ENCODE data around the gene ZSCAN10.
A peak's percentile ranks its signal among the peaks of the same experiment; 100 is the strongest.
"Not testable (repeated sequence)": the region's sequence is repeated elsewhere in the genome, so short reads cannot be mapped to it uniquely, and the experiment has no call there.

ZSCAN10 gene

GRCh38 chr16:3142770-3143169 lies 43.7 kb upstream of the ZSCAN10 start:
- H3K27me3 ChIP-seq (replicated peaks; ENCODE audit: control insufficient read depth, insufficient read depth, low read length, poor library complexity, severe bottlenecking) = no peaks in the 10 kb centered on the region
- H3K36me3 ChIP-seq (ENCODE audit: control insufficient read depth, insufficient read depth, low read length) = peaks cover 22% of the 10 kb centered on the region
- no peaks in the 10 kb centered on the region for H3K4me1 ChIP-seq (ENCODE audit: control insufficient read depth, insufficient read depth, low read length, poor library complexity, severe bottlenecking)
- H3K4me3 ChIP-seq (ENCODE audit: insufficient read depth, low read depth, low read length, poor library complexity, severe bottlenecking) = no peak overlapping the region
- no peak for DNase-seq
- no peak overlapping the region for H3K27ac ChIP-seq (ENCODE audit: insufficient read depth, low read length, poor library complexity, severe bottlenecking)
- H3K9me3 ChIP-seq (ENCODE audit: control insufficient read depth, low read length) = no peaks in the 10 kb centered on the region

GRCh38 chr16:3142327-3142726 lies 43.2 kb upstream of the ZSCAN10 start:
- Histone ChIP-seq H3K9me3 (ENCODE audit: control insufficient read depth, low read length) (no peaks in the 10 kb centered on the region), H3K27me3 (replicated peaks; ENCODE audit: control insufficient read depth, insufficient read depth, low read length, poor library complexity, severe bottlenecking) (no peaks in the 10 kb centered on the region), H3K4me1 (ENCODE audit: control insufficient read depth, insufficient read depth, low read length, poor library complexity, severe bottlenecking) (no peaks in the 10 kb centered on the region), H3K27ac (ENCODE audit: insufficient read depth, low read length, poor library complexity, severe bottlenecking) (no peak overlapping the region), H3K4me3 (ENCODE audit: insufficient read depth, low read depth, low read length, poor library complexity, severe bottlenecking) (no peak overlapping the region), H3K36me3 (ENCODE audit: control insufficient read depth, insufficient read depth, low read length) (peaks cover 22% of the 10 kb centered on the region)
- DNase-seq = no peak

GRCh38 chr16:3141781-3142311 lies 42.8 kb upstream of the ZSCAN10 start:
- no peaks in the 10 kb centered on the region for H3K4me1 ChIP-seq (ENCODE audit: control insufficient read depth, insufficient read depth, low read length, poor library complexity, severe bottlenecking)
- DNase-seq = no peak
- H3K27ac ChIP-seq (ENCODE audit: insufficient read depth, low read length, poor library complexity, severe bottlenecking) = no peak overlapping the region
- no peaks in the 10 kb centered on the region for H3K27me3 ChIP-seq (replicated peaks; ENCODE audit: control insufficient read depth, insufficient read depth, low read length, poor library complexity, severe bottlenecking)
- H3K36me3 ChIP-seq (ENCODE audit: control insufficient read depth, insufficient read depth, low read length) = peaks cover 22% of the 10 kb centered on the region
- H3K9me3 ChIP-seq (ENCODE audit: control insufficient read depth, low read length) = no peaks in the 10 kb centered on the region
- H3K4me3 ChIP-seq (ENCODE audit: insufficient read depth, low read depth, low read length, poor library complexity, severe bottlenecking) = no peak overlapping the region

GRCh38 chr16:3140603-3141427 lies 41.7 kb upstream of the ZSCAN10 start:
- peaks cover 22% of the 10 kb centered on the region for H3K36me3 ChIP-seq (ENCODE audit: control insufficient read depth, insufficient read depth, low read length)
- no peak overlapping the region for H3K4me3 ChIP-seq (ENCODE audit: insufficient read depth, low read depth, low read length, poor library complexity, severe bottlenecking)
- DNase-seq = no peak
- no peak overlapping the region for H3K27ac ChIP-seq (ENCODE audit: insufficient read depth, low read length, poor library complexity, severe bottlenecking)
- peaks cover 4% of the 10 kb centered on the region for H3K4me1 ChIP-seq (ENCODE audit: control insufficient read depth, insufficient read depth, low read length, poor library complexity, severe bottlenecking)
- H3K27me3 ChIP-seq (replicated peaks; ENCODE audit: control insufficient read depth, insufficient read depth, low read length, poor library complexity, severe bottlenecking) = no peaks in the 10 kb centered on the region
- no peaks in the 10 kb centered on the region for H3K9me3 ChIP-seq (ENCODE audit: control insufficient read depth, low read length)

GRCh38 chr16:3139561-3139960 lies 40.5 kb upstream of the ZSCAN10 start:
- Histone ChIP-seq H3K36me3 (ENCODE audit: control insufficient read depth, insufficient read depth, low read length) (peaks cover 22% of the 10 kb centered on the region), H3K4me1 (ENCODE audit: control insufficient read depth, insufficient read depth, low read length, poor library complexity, severe bottlenecking) (peaks cover 10% of the 10 kb centered on the region)
- H3K4me3 ChIP-seq (ENCODE audit: insufficient read depth, low read depth, low read length, poor library complexity, severe bottlenecking); H3K27ac ChIP-seq (ENCODE audit: insufficient read depth, low read length, poor library complexity, severe bottlenecking); H3K9me3 ChIP-seq (ENCODE audit: control insufficient read depth, low read length); DNase-seq; H3K27me3 ChIP-seq (replicated peaks; ENCODE audit: control insufficient read depth, insufficient read depth, low read length, poor library complexity, severe bottlenecking): not testable (repeated sequence)

GRCh38 chr16:3138823-3139426 lies 39.8 kb upstream of the ZSCAN10 start:
- H3K27ac ChIP-seq (ENCODE audit: insufficient read depth, low read length, poor library complexity, severe bottlenecking) = no peak overlapping the region
- no peak for DNase-seq
- H3K36me3 ChIP-seq (ENCODE audit: control insufficient read depth, insufficient read depth, low read length) = peaks cover 22% of the 10 kb centered on the region
- no peaks in the 10 kb centered on the region for H3K9me3 ChIP-seq (ENCODE audit: control insufficient read depth, low read length)
- peaks cover 16% of the 10 kb centered on the region for H3K4me1 ChIP-seq (ENCODE audit: control insufficient read depth, insufficient read depth, low read length, poor library complexity, severe bottlenecking)
- H3K27me3 ChIP-seq (replicated peaks; ENCODE audit: control insufficient read depth, insufficient read depth, low read length, poor library complexity, severe bottlenecking) = no peaks in the 10 kb centered on the region
- no peak overlapping the region for H3K4me3 ChIP-seq (ENCODE audit: insufficient read depth, low read depth, low read length, poor library complexity, severe bottlenecking)

- H3K27me3 ChIP-seq (replicated peaks; ENCODE audit: control insufficient read depth, insufficient read depth, low read length, poor library complexity, severe bottlenecking) = no peaks in the 10 kb centered on the region
- no peak overlapping the region for H3K27ac ChIP-seq (ENCODE audit: insufficient read depth, low read length, poor library complexity, severe bottlenecking)
- H3K4me1 ChIP-seq (ENCODE audit: control insufficient read depth, insufficient read depth, low read length, poor library complexity, severe bottlenecking) = peaks cover 18% of the 10 kb centered on the region
- DNase-seq = no peak
- no peaks in the 10 kb centered on the region for H3K9me3 ChIP-seq (ENCODE audit: control insufficient read depth, low read length)
- no peak overlapping the region for H3K4me3 ChIP-seq (ENCODE audit: insufficient read depth, low read depth, low read length, poor library complexity, severe bottlenecking)
- H3K36me3 ChIP-seq (ENCODE audit: control insufficient read depth, insufficient read depth, low read length) = peaks cover 22% of the 10 kb centered on the region
These were observed 39.2 kb upstream of the ZSCAN10 start for GRCh38 chr16:3138342-3138741.

GRCh38 chr16:3137267-3137666 lies 38.2 kb upstream of the ZSCAN10 start:
- DNase-seq = no peak
- H3K27me3 ChIP-seq (replicated peaks; ENCODE audit: control insufficient read depth, insufficient read depth, low read length, poor library complexity, severe bottlenecking) = no peaks in the 10 kb centered on the region
- H3K4me3 ChIP-seq (ENCODE audit: insufficient read depth, low read depth, low read length, poor library complexity, severe bottlenecking) = no peak overlapping the region
- H3K36me3 ChIP-seq (ENCODE audit: control insufficient read depth, insufficient read depth, low read length) = peaks cover 16% of the 10 kb centered on the region
- H3K4me1 ChIP-seq (ENCODE audit: control insufficient read depth, insufficient read depth, low read length, poor library complexity, severe bottlenecking) = peaks cover 18% of the 10 kb centered on the region
- H3K9me3 ChIP-seq (ENCODE audit: control insufficient read depth, low read length) = no peaks in the 10 kb centered on the region
- no peak overlapping the region for H3K27ac ChIP-seq (ENCODE audit: insufficient read depth, low read length, poor library complexity, severe bottlenecking)

GRCh38 chr16:3135126-3135715 lies 36.1 kb upstream of the ZSCAN10 start:
- peaks cover 9% of the 10 kb centered on the region for H3K36me3 ChIP-seq (ENCODE audit: control insufficient read depth, insufficient read depth, low read length)
- peak overlapping the region; percentile 99 for H3K4me3 ChIP-seq (ENCODE audit: insufficient read depth, low read depth, low read length, poor library complexity, severe bottlenecking)
- H3K27ac ChIP-seq (ENCODE audit: insufficient read depth, low read length, poor library complexity, severe bottlenecking) = peak overlapping the region; percentile 85
- peaks cover 18% of the 10 kb centered on the region for H3K4me1 ChIP-seq (ENCODE audit: control insufficient read depth, insufficient read depth, low read length, poor library complexity, severe bottlenecking)
- H3K27me3 ChIP-seq (replicated peaks; ENCODE audit: control insufficient read depth, insufficient read depth, low read length, poor library complexity, severe bottlenecking) = no peaks in the 10 kb centered on the region
- no peak for DNase-seq
- H3K9me3 ChIP-seq (ENCODE audit: control insufficient read depth, low read length) = no peaks in the 10 kb centered on the region
